ENCODE measurements around the gene LGALS7.
A peak's percentile ranks its signal among the peaks of the same experiment; 100 is the strongest.

The LGALS7 gene

DNA sequence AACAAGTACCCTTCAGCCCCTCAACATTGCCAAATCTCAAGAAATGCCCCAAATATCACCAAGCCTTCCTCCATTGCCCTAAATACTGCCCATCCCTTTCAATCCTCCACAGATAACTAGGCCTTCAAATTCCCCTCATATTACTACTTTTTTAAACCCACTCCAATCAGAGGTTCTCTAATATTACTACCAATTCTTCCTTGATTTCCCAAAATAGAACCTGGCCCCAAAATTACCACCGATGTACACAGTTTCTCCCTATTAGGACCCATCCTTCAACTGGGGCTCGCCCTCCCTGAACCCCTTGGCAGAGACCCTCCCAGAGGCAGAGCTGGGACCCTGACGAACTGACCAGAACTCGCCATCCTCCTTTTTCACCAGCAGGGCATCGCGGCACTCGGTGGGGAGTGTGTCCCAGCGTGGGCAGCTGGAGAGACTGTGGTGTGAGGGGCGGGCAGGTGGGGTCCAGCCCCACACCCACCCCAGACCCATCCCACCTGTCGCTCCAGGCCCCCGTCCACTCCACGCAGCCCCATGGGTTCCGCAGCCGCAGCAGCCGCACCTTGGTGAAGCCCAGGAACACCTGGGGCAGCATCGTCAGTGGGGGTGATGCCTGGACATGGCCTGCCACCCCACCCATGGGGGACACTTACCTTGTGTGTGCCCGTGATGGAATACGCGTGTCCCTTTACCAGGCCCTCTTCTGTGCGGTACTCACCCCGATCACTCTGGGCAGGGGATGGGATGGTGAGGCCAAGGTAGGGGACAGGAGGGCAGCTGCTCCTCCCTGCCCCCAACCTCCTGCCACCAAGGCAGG lies 35.2 kb downstream of the LGALS7 start:
- DNase-seq = no peak

DNA sequence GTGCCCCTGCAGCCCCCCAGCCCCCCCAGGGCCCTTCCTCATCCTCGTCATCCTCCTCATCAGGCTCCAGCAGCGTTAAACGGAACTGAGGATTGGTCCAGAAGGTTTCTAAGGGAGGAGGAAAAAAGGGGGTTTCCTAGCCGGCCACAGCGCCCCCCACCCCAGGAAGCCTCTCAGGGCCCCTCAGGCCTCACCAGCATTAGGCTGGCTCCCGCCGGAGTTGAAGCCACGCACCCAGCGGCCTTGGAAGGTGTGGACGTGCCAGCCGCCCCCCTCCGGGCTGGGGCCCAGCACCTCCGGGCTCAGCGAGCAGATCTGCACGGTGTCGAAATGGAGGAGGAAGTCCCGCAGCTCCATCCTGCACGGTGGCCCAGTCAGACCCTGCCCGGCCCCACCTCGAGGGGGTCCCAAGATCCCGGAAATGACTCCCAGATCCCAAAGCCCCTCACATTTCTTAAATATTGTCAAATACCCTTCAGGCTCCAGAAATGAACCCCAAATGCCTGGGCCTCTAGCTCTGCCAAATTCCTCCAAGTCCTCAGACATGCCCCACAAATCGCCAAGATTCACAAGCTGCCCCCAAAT lies 35.9 kb downstream of the LGALS7 start:
- no peak for DNase-seq

DNA sequence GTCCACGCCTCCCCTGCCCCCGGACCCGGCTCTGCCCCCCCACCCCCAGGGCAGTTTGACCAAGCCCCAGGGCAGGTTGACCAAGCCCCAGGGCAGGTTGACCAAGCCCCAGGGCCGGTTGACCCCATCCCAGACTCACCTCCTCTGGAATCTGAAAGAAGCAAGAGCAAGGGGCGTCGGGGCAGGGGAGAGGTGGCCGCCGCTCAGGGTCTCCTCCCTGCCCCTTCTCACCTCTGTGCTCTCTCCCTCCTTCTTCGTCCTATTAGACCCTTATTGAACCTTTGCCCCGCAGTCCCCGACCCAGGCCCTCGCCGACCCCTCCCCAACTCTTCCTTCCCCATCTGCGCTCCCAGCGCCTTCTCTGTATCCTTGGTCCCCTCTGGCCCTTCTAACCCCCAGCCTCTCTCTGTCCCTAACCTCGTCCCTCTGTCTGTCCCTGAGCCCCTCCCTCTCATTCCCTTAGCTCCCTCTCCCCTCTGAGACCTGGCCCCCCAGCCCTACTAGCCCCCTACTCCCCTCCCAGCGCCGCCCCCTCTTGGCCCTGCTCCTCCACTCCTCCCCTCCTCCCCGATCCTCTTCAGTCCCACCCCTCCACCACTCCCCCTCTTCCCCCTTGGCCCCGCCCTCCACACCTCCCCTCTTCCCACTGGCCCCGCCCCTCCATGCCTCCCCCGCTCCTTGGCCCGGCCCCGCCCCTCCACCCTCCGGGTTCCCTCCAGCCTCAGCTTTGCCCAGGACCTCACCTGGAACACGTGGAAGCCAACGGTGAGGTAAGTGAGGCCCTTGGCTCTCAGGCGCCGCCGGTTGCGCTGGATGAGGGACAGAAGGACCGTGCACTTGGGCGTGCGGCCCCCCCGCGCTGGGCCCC lies 36.7 kb downstream of the LGALS7 start:
- peak in 1 of 2 donors; percentile 18 for DNase-seq

GRCh38 chr19:38736036-38736412 lies 37.3 kb downstream of the LGALS7 start:
- DNase-seq = peak in 1 of 2 donors; percentile 20

DNA sequence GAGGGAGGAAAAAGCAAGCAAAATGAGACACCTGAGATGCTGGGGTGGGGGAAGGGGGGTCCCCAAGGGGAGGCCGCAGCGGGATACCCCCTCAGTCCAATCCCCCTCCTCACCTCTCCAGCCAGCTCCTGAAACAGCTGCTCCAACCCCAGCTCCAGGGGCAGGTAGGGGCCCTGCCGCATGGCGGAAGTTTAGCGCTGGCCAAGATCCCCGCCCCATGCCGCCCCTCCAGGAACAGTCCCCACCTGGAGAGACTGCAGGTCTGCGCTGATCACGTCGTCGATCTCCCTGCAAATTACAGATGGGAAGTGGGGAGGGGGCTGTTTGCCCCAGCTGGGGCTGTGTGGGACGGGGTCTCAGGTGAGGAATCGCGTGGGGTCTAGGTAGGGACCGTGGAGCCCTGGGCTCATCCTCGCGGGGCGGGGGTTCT lies 38.0 kb downstream of the LGALS7 start:
- no peak for DNase-seq

DNA sequence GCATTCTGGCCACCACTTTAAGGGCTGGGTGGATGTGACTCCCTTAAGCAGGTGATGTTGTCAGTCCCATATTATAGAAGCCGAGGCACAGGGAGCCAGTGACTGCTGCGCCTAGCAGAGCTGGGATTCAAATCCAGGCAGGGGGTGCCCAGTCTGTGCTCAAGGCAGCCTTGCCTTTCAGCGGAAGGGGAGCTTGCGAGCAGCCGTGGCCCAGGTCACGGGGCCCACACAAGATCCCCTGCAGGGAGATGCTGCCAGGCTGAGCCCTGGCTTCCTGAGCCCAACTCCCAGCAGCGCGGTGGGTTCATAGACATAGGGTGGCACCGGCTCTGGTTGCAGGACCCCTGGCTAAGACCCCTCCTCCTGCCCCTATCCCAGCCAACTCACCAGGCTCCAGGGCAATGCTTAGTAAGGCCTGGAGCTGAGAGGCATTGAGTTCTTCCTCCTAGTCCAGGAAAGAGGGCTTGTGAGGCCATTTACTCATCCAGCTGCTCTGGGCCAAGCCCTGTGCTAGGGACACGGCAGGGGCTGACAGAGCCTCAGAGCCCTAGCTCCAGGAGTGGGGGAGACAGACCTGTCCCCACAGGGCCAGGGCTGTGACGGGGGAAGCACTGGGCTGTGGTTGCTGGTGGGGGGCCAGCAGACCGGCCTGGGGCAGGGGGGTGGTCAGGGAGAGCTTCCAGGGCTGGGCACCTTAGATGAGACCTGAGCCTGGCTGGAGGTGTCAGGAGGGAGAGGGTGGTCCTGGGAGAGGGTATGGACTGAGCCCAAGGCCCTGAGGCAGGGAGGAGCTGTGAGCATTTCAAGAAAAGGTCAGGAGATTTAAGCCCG lies 38.7 kb downstream of the LGALS7 start:
- DNase-seq = no peak

DNA sequence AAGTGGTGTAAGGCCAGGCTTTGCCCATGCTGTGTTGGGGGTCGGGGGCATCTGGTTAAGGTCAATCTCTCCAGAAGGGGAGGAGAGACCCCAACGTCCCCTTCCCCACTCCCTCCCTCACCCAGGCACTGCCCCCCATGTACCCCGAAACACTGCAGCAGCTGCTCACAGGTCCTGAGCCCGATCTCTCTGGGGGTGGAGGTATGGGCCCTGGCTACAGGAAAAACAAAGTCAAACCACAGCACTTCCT lies 39.2 kb downstream of the LGALS7 start:
- DNase-seq = no peak

GRCh38 chr19:38733493-38734175 lies 39.7 kb downstream of the LGALS7 start:
- no peak for DNase-seq

GRCh38 chr19:38733241-38733492 lies 40.1 kb downstream of the LGALS7 start:
- no peak for DNase-seq

GRCh38 chr19:38731654-38732301 lies 41.5 kb downstream of the LGALS7 start:
- DNase-seq = no peak

DNA sequence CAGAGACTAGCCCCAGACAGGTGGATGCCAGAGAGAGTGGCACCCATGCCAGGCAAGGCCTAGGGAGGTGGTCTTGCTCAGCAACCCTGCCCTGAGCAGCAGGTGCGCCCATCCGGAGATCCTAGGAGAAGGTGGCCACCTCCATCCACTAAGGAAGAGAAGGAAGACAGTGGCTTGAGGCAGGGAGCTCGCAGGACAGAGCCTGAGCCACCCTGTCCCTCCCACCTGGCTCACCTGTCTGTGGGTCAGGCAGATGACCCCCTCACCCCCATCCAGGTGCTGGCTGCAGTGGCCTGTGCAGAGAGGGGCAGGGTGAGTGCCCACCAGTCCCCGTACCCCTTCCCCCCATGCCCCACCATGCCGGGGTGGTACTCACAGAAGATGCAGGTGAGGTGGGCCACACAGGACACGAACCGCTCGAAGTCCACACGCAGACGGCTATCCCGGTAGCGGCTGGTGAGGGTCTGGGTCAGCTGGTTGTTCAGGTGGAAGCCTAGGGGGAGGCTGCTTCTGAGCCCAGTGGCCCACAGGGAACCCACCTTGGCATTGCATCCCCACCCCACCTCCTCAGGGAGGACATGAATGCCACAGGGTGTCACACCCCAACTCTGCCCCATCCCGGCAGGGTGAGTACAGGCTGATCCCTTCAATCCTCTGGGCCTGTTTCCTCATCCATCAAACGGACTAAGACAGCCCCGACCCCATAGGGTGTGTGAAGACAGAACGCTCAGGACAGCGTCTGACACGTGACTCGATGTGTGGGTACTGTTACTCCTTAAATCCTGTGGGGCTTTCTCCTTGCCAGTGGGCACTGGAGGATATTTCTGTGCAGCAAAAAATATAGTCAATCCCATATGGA lies 42.4 kb downstream of the LGALS7 start:
- no peak for DNase-seq

GRCh38 chr19:38730470-38730730 lies 42.9 kb downstream of the LGALS7 start:
- DNase-seq = no peak

DNA sequence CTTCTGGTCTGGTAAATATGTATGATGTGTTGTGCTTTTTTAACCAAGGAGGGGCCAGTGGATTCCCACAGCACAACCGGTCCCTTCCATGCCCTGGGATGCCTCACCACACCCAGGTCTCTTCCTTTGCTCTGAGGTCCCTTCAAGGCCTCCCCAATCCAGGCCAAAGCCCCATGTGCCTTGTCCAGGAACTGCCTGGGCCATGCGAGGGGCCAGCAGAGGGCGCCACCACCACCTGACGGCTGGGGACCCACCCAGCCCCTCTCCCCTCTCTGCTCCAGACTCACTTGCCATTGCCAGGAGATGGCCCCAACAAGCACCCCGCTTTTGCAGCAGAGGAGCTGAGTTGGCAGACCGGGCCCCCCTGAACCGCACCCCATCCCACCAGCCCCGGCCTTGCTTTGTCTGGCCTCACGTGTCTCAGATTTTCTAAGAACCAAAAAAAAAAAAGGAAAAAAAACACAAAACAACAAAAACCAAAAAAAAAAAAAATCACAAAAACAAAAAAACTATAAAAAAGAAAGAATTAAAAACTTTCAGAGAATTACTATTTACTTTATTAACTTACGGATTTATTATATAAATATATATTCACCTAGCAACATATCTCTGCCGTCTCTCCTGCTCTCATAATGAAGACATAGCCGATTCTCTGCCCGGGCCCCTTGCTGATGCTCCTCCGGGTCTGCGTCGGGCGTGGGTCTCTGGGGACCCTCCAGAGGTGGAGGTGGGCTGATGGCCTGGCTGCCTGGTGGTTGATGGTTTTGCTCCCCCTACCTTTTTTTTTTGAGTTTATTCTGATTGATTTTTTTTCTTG lies 43.5 kb downstream of the LGALS7 start:
- DNase-seq = peak; percentile 27 to 73

DNA sequence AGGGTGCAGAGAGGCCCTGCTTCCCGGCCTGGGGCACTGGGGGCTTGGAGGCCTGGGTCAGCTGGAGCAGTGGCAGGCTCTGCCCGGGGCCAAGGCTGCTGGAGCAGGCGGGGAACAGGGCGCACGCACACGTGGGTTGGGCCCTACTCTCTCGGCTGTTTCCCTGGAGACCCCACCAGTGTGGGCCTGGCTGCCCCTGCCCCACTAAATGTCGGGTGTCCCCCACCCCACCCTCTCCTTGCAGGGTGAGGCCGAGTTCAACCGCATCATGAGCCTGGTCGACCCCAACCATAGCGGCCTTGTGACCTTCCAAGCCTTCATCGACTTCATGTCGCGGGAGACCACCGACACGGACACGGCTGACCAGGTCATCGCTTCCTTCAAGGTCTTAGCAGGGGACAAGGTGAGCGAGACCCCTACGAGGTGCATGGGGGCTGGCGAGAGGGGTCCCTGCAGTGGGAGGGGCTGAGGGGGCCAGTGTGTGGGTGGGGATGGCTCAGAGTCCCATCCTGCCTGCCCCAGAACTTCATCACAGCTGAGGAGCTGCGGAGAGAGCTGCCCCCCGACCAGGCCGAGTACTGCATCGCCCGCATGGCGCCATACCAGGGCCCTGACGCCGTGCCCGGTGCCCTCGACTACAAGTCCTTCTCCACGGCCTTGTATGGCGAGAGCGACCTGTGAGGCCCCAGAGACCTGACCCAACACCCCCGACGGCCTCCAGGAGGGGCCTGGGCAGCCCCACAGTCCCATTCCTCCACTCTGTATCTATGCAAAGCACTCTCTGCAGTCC lies 44.4 kb downstream of the LGALS7 start:
- no peak for DNase-seq

DNA sequence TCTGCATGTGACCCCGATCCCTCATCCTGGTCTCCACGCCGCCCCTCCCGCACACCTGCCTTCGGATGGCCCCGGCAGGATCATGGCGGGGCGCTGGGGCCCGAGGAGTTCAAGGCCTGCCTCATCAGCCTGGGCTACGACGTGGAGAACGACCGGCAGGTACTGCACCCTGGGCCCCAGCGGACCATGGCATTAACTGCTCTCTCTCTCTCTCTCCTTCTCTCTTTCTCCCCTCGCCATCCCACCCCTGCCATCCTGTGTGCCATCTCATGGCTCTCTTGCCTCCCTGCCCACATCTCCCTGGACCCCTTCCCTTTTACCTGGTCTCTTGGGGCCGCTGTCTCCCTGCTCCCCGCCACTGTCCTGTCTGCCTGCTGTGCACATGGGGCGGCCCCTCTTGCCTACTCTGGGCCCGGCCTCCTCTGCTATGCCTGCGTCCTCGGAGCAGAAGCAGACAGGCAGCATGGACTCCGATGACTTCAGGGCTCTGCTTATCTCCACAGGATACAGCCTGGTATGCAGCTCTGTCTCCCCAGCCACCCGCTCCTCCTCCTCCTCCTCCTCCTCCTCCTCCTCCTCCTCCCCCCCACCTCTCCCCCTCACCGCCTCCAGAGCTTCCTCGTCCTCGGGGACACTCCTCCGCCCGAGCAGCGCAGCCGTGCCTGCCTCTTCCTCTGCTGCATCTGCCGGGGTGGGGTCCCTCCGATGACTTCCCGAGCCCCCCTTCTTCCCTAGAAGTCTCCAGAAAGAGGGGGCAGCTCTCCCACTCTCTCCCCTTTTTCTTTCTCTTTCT lies 45.3 kb downstream of the LGALS7 start:
- no peak for DNase-seq

DNA sequence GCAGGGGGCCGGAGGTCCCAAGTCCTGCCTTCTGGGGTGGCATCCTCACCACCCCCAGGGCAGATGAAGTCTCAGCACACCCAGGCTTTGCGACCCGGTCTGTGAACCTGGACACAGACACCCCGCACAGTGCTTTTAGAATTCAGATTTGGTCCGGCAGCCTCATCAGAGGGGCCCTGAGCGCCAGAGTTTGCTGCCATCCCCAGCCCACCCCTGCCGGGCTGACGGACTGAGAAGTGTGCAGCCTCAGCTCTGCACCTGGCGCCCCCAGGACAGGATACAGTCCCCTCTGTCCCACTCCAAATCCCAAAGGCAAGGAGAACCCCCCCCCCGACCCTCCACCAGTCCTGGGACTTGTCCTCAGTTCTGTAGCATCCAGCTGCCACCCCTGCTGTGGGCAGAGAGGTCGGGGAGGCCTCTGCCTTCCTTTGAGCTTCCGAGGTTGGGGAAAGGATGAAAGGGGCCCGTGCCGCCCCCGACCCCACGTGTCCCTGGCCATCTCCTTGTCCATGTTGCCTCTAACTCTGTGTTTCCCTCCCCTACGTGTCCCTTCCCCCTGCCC lies 45.9 kb downstream of the LGALS7 start:
- no peak for DNase-seq

- DNase-seq = no peak
Observed at GRCh38 chr19:38726761-38727301, 46.5 kb downstream of the LGALS7 start.

- no peak for DNase-seq
Observed at GRCh38 chr19:38726284-38726673, 47.0 kb downstream of the LGALS7 start.
